HepG2 (cell line): ENCODE measurements around the gene TM4SF1. TPM values are rescaled to one million over a fixed set of nuclear protein-coding genes. Genes with fewer than 3 reads are reported as not detected.

Experiments used
- HCFC1 ChIP-seq: fragments of 150-350 bp; IDR thresholded peaks from 2 replicates; pipeline ENCODE4 v1.6.1; 2014; ENCODE audit warnings: low read depth, low read length
- HHEX ChIP-seq: IDR thresholded peaks from 2 replicates; pipeline ENCODE4 v1.6.1; 2016; ENCODE audit warnings: control low read depth
- HNRNPUL1 ChIP-seq: fragments of 200-400 bp; formaldehyde crosslinking; IDR thresholded peaks from 2 replicates; pipeline ENCODE4 v1.6.1; 2017; ENCODE audit warnings: low read depth, mild to moderate bottlenecking, low read length, moderate library complexity
- KLF16 ChIP-seq, 2 experiments: sonication (generic) in 1 of 2; formaldehyde crosslinking in 1 of 2; IDR thresholded peaks; 2 replicates each; pipeline versions ENCODE4 v1.6.1 to v1.8.0; 2016 to 2023; ENCODE audit warnings: missing genetic modification reagents in 2 of 2, missing compliant biosample characterization in 1 of 2
- MIXL1 ChIP-seq: IDR thresholded peaks from 2 replicates; pipeline ENCODE4 v1.6.1; 2016
- NFE2L1 ChIP-seq: sonication (generic); formaldehyde crosslinking; IDR thresholded peaks from 2 replicates; pipeline ENCODE4 v1.4.0; 2020; ENCODE audit warnings: missing genetic modification reagents, mild to moderate bottlenecking, borderline replicate concordance
- PITX1 ChIP-seq: sonication (generic); formaldehyde crosslinking; IDR thresholded peaks from 2 replicates; pipeline ENCODE4 v1.5.1; 2020; ENCODE audit warnings: mild to moderate bottlenecking, missing genetic modification reagents
- RAD51 ChIP-seq: fragments of 450-650 bp; IDR thresholded peaks from 2 replicates; pipeline ENCODE4 v1.6.1; 2016; ENCODE audit warnings: borderline replicate concordance
- RCOR2 ChIP-seq: IDR thresholded peaks from 2 replicates; pipeline ENCODE4 v1.6.1; 2016; ENCODE audit warnings: missing biosample characterization, missing genetic modification reagents
- ZNF543 ChIP-seq: sonication (generic); formaldehyde crosslinking; IDR thresholded peaks from 2 replicates; pipeline ENCODE4 v1.4.0; 2020; ENCODE audit warnings: mild to moderate bottlenecking, missing genetic modification reagents
- ZNF672 ChIP-seq: sonication (generic); formaldehyde crosslinking; IDR thresholded peaks from 2 replicates; pipeline ENCODE4 v1.8.1; 2022; ENCODE audit warnings: missing genetic modification reagents
- ZNF761 ChIP-seq: sonication (generic); formaldehyde crosslinking; conservative IDR thresholded peaks from 2 replicates; pipeline ENCODE4 v1.4.0; 2020; ENCODE audit warnings: mild to moderate bottlenecking, missing genetic modification reagents
- ZNF772 ChIP-seq: sonication (generic); formaldehyde crosslinking; IDR thresholded peaks from 2 replicates; pipeline ENCODE4 v1.5.0; 2020; ENCODE audit warnings: mild to moderate bottlenecking, missing genetic modification reagents
- polyA plus RNA-seq, 8 experiments: library from polyadenylated mRNA; depleted of rRNA in 3 of 8; stranded (reverse) in 7 of 8; unstranded in 1 of 8; fragments of >200 nt; fragmentation: Illumina TruSeq in 4 of 8; extraction: Trizol in 4 of 8; gene quantifications; 2 replicates each; pipeline versions ENCODE4 v1.2.1 to v1.2.3, GENCODE V29; 2011 to 2016; ENCODE audit warnings: low read depth in 4 of 8, missing spikeins in 1 of 8, mixed read lengths in 1 of 8; ENCODE audit not compliant: insufficient read depth in 1 of 8
- total RNA-seq, 5 experiments: library from RNA; depleted of rRNA; stranded (reverse); fragments of >200 nt; fragmentation: Illumina TruSeq; extraction: Trizol; gene quantifications; 2 replicates each; pipeline ENCODE4 v1.2.3, GENCODE V29; 2016; ENCODE audit warnings: low read depth in 1 of 5
- TF ChIP-seq, protein P1 (sequence below): sonication (generic); formaldehyde crosslinking; conservative IDR thresholded peaks from 2 replicates; pipeline ENCODE4 v1.4.0; 2020; ENCODE audit warnings: missing genetic modification reagents
- TF ChIP-seq, protein P2 (sequence below): sonication (generic); formaldehyde crosslinking; IDR thresholded peaks from 2 replicates; pipeline ENCODE4 v1.5.0; 2020; ENCODE audit warnings: mild to moderate bottlenecking, missing genetic modification reagents
- TF ChIP-seq, protein P3 (sequence below): sonication (generic); formaldehyde crosslinking; IDR thresholded peaks from 2 replicates; pipeline ENCODE4 v1.4.0; 2020; ENCODE audit warnings: mild to moderate bottlenecking, missing genetic modification reagents
- TF ChIP-seq, protein P4 (sequence below): IDR thresholded peaks from 2 replicates; pipeline ENCODE4 v1.6.1; 2012; ENCODE audit warnings: low read length, improper control_type of control experiment
- TF ChIP-seq, protein P5 (sequence below), 2 experiments: fragments of 450-650 bp in 1 of 2; sonication (generic) in 1 of 2; formaldehyde crosslinking; IDR thresholded peaks; 2 replicates each; pipeline versions ENCODE4 v1.5.0 to v1.8.0; 2020 to 2022; ENCODE audit warnings: mild to moderate bottlenecking in 1 of 2, missing genetic modification reagents in 1 of 2
- TF ChIP-seq, protein P6 (sequence below): sonication (generic); formaldehyde crosslinking; IDR thresholded peaks from 2 replicates; pipeline ENCODE4 v1.8.0; 2022; ENCODE audit warnings: missing genetic modification reagents, low read depth, mild to moderate bottlenecking, borderline replicate concordance

The TM4SF1 gene
- total and polyA plus RNA-seq, 2 of the 13 experiments (the other 11 are each of a cell fraction or from before 2014, with no cell fraction given), result 431 to 1,359 TPM

DNA sequence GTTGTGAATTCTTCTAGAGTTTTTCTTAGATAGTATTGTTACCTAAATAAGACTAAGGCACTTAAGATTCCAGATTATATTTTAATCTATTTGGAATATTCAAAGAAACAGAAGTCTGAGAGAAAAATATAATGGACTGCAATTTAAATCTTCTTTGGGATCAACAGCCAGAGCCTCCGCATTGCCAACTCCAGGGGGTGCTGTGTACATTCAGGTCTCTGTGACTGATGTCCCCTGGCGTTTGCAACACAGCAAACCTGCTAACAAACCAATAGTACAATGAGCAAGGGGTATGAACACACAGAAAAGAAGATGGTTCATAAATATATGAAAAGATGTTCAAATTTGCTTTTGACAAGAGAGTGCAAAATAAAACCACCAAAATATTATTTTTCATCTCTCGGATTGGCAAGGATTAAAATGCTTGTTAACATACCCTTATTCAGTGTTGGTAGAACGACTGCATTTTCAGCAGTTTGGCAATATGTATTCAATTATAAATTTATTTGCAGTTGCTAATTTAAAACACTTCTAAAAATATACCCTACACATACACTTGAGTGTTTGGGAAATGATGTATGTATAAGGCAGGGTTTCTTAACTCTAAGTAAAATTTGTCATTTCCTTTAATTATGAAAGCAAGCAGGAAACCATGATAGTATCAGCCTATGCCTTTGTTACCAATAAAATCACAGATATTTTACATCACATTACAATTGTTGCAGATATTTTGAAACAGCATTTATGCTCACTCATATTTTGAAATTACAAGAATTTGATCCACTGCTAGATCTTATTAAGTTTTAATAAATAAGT, 16.1 kb upstream of the TM4SF1 start (continued):
- TF ChIP-seq, protein P1, sequence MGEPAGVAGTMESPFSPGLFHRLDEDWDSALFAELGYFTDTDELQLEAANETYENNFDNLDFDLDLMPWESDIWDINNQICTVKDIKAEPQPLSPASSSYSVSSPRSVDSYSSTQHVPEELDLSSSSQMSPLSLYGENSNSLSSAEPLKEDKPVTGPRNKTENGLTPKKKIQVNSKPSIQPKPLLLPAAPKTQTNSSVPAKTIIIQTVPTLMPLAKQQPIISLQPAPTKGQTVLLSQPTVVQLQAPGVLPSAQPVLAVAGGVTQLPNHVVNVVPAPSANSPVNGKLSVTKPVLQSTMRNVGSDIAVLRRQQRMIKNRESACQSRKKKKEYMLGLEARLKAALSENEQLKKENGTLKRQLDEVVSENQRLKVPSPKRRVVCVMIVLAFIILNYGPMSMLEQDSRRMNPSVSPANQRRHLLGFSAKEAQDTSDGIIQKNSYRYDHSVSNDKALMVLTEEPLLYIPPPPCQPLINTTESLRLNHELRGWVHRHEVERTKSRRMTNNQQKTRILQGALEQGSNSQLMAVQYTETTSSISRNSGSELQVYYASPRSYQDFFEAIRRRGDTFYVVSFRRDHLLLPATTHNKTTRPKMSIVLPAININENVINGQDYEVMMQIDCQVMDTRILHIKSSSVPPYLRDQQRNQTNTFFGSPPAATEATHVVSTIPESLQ (CRISPR knock-in tag), result no peak
- TF ChIP-seq RAD51, result no peak
- no peak for TF ChIP-seq ZNF761 (CRISPR knock-in tag)
- TF ChIP-seq, protein P2, sequence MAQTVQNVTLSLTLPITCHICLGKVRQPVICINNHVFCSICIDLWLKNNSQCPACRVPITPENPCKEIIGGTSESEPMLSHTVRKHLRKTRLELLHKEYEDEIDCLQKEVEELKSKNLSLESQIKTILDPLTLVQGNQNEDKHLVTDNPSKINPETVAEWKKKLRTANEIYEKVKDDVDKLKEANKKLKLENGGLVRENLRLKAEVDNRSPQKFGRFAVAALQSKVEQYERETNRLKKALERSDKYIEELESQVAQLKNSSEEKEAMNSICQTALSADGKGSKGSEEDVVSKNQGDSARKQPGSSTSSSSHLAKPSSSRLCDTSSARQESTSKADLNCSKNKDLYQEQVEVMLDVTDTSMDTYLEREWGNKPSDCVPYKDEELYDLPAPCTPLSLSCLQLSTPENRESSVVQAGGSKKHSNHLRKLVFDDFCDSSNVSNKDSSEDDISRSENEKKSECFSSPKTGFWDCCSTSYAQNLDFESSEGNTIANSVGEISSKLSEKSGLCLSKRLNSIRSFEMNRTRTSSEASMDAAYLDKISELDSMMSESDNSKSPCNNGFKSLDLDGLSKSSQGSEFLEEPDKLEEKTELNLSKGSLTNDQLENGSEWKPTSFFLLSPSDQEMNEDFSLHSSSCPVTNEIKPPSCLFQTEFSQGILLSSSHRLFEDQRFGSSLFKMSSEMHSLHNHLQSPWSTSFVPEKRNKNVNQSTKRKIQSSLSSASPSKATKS, result no peak
- TF ChIP-seq, protein P3, sequence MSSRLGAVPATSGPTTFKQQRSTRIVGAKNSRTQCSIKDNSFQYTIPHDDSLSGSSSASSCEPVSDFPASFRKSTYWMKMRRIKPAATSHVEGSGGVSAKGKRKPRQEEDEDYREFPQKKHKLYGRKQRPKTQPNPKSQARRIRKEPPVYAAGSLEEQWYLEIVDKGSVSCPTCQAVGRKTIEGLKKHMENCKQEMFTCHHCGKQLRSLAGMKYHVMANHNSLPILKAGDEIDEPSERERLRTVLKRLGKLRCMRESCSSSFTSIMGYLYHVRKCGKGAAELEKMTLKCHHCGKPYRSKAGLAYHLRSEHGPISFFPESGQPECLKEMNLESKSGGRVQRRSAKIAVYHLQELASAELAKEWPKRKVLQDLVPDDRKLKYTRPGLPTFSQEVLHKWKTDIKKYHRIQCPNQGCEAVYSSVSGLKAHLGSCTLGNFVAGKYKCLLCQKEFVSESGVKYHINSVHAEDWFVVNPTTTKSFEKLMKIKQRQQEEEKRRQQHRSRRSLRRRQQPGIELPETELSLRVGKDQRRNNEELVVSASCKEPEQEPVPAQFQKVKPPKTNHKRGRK (CRISPR knock-in tag), result no peak
- TF ChIP-seq, protein P4, sequence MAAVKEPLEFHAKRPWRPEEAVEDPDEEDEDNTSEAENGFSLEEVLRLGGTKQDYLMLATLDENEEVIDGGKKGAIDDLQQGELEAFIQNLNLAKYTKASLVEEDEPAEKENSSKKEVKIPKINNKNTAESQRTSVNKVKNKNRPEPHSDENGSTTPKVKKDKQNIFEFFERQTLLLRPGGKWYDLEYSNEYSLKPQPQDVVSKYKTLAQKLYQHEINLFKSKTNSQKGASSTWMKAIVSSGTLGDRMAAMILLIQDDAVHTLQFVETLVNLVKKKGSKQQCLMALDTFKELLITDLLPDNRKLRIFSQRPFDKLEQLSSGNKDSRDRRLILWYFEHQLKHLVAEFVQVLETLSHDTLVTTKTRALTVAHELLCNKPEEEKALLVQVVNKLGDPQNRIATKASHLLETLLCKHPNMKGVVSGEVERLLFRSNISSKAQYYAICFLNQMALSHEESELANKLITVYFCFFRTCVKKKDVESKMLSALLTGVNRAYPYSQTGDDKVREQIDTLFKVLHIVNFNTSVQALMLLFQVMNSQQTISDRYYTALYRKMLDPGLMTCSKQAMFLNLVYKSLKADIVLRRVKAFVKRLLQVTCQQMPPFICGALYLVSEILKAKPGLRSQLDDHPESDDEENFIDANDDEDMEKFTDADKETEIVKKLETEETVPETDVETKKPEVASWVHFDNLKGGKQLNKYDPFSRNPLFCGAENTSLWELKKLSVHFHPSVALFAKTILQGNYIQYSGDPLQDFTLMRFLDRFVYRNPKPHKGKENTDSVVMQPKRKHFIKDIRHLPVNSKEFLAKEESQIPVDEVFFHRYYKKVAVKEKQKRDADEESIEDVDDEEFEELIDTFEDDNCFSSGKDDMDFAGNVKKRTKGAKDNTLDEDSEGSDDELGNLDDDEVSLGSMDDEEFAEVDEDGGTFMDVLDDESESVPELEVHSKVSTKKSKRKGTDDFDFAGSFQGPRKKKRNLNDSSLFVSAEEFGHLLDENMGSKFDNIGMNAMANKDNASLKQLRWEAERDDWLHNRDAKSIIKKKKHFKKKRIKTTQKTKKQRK, result no peak
- TF ChIP-seq ZNF672 (CRISPR knock-in tag), result no peak
- TF ChIP-seq HCFC1, result no peak
- no peak for TF ChIP-seq HHEX (CRISPR knock-in tag)
- peak; percentile 62; the same call in 1 of the 2 replicates for TF ChIP-seq MIXL1 (CRISPR knock-in tag)
- TF ChIP-seq ZNF772 (CRISPR knock-in tag), result no peak
- no peak for TF ChIP-seq ZNF543 (CRISPR knock-in tag)
- no peak; a peak in 1 of 4 replicates for TF ChIP-seq KLF16 (CRISPR knock-in tag; IDR thresholded peaks at IDR 0.05)
- TF ChIP-seq PITX1 (CRISPR knock-in tag), result no peak
- TF ChIP-seq, protein P5, sequence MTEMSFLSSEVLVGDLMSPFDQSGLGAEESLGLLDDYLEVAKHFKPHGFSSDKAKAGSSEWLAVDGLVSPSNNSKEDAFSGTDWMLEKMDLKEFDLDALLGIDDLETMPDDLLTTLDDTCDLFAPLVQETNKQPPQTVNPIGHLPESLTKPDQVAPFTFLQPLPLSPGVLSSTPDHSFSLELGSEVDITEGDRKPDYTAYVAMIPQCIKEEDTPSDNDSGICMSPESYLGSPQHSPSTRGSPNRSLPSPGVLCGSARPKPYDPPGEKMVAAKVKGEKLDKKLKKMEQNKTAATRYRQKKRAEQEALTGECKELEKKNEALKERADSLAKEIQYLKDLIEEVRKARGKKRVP (CRISPR knock-in tag; IDR thresholded peaks at IDR 0.05), result 0 out of 4 replicates have a peak, but pooled peaks of 1 of the 2 experiments have one; percentile 9
- no peak for TF ChIP-seq HNRNPUL1
- TF ChIP-seq, protein P6, sequence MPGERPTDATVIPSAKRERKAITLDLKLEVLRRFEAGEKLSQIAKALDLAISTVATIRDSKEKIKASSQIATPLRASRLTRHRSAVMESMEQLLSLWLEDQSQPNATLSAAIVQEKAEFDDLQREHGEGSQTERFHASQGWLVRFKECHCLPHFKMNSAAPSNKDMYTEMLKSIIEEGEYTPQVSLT, result no peak
- peak; percentile 38; the same call in 1 of the 2 replicates for TF ChIP-seq RCOR2 (CRISPR knock-in tag)
- TF ChIP-seq NFE2L1, result no peak
